Measurements from ENCODE around the gene PIK3R2.
A peak's percentile ranks its signal among the peaks of the same experiment; 100 is the strongest.

Gene PIK3R2

GRCh38 chr19:18194554-18195238 is 41.7 kb downstream of the PIK3R2 start:
- H3K4me3 ChIP-seq (ENCODE audit: low read length): peak overlapping the region; percentile 78
- TF ChIP-seq, protein P1, sequence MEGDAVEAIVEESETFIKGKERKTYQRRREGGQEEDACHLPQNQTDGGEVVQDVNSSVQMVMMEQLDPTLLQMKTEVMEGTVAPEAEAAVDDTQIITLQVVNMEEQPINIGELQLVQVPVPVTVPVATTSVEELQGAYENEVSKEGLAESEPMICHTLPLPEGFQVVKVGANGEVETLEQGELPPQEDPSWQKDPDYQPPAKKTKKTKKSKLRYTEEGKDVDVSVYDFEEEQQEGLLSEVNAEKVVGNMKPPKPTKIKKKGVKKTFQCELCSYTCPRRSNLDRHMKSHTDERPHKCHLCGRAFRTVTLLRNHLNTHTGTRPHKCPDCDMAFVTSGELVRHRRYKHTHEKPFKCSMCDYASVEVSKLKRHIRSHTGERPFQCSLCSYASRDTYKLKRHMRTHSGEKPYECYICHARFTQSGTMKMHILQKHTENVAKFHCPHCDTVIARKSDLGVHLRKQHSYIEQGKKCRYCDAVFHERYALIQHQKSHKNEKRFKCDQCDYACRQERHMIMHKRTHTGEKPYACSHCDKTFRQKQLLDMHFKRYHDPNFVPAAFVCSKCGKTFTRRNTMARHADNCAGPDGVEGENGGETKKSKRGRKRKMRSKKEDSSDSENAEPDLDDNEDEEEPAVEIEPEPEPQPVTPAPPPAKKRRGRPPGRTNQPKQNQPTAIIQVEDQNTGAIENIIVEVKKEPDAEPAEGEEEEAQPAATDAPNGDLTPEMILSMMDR (conservative IDR thresholded peaks at IDR 0.05; ENCODE audit: low read length): no peak
- no peak for DNase-seq (ENCODE audit: low read depth)

DNA sequence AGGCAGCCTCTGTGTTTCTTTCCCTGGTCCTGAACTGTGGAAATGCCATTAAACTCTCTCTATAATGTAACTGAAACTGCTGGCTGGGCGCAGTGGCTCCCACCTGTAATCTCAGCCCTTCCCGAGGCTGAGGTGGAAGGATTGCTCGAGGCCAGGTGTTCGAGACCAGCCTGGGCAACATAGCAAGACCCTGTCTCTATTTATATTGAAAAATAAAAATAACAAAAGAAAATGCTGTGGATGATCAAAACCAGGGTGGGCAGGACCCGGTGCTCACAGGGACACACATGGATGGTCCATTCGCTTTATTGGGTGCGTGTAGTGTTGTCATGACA is 43.5 kb downstream of the PIK3R2 start:
- DNase-seq (ENCODE audit: low read depth): no peak
- TF ChIP-seq, protein P1 (conservative IDR thresholded peaks at IDR 0.05; ENCODE audit: low read length): no peak
- H3K4me3 ChIP-seq (ENCODE audit: low read length): no peak overlapping the region

DNA sequence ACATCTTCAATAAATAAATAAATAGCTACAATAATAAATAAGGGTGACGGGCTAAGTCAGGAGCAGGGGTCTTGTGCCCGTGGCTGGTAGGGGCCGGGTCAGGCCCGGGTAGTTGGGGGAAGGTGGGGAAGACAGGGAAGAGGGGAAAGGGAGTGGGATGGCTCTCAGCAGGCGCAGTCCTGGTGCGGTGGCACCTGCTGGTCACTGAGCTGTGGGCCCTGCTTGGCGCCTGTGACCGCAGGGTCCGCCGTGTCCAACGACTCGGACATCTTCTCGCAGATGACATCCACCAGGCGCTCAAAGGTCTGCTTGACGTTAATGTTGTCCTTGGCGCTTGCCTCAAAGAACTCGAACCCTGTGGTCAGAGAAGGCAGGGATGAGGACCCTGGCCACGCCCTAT is 44.3 kb downstream of the PIK3R2 start:
- TF ChIP-seq, protein P1 (conservative IDR thresholded peaks at IDR 0.05; ENCODE audit: low read length): no peak

DNA sequence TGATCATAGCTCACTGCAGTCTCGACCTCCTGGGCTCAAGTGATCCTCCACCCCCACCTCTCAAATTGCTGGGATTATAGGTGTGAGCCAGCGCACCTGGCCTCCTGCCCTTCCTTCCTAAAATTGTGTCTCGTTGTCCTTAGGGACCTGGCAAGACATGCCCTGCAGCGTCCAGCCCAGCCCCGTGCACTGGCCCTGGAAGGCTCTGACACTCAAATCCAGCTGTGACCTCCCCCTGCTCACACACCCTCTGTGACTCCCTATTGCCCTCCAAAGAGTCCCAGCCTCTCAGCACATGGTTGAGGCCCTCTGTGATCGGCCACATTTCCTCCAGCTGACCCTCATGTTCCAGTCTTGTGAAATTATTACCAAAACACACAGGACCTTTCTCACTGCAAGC is 45.0 kb downstream of the PIK3R2 start:
- TF ChIP-seq, protein P1 (conservative IDR thresholded peaks at IDR 0.05; ENCODE audit: low read length): no peak

More for the DNA sequence above, 44.3 kb downstream of the PIK3R2 start:
- no peak for DNase-seq (ENCODE audit: low read depth)
- H3K4me3 ChIP-seq (ENCODE audit: low read length): no peak overlapping the region

GRCh38 chr19:18198374-18198773 is 45.4 kb downstream of the PIK3R2 start:
- no peak for DNase-seq (ENCODE audit: low read depth)
- no peak overlapping the region for H3K4me3 ChIP-seq (ENCODE audit: low read length)
- TF ChIP-seq, protein P1 (conservative IDR thresholded peaks at IDR 0.05; ENCODE audit: low read length): no peak

More for the DNA sequence above, 45.0 kb downstream of the PIK3R2 start:
- DNase-seq (ENCODE audit: low read depth): no peak
- H3K4me3 ChIP-seq (ENCODE audit: low read length): no peak overlapping the region

DNA sequence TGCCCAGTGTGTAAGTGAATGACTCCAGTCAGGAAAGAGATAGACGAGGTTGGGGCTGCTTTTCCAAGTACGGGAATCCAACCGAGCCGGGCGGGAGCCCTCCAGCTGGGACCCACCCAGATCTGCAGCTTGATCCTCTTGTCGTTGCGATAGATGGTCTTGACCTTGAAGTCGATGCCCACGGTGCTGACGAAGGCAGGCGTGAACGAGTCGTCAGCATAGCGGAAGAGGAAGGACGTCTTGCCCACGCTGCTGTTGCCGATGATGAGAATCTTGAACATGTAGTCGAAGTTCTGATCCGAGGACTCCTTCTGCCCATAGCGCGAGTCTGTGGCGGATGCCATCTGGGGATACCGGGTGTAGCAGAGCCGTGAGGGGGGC is 49.4 kb downstream of the PIK3R2 start:
- no peak for DNase-seq (ENCODE audit: low read depth)
- TF ChIP-seq, protein P1 (conservative IDR thresholded peaks at IDR 0.05; ENCODE audit: low read length): no peak
- no peak overlapping the region for H3K4me3 ChIP-seq (ENCODE audit: low read length)

GRCh38 chr19:18202778-18203407 is 49.9 kb downstream of the PIK3R2 start:
- H3K4me3 ChIP-seq (ENCODE audit: low read length): peak overlapping the region; percentile 82
- no peak for DNase-seq (ENCODE audit: low read depth)
- TF ChIP-seq, protein P1 (conservative IDR thresholded peaks at IDR 0.05; ENCODE audit: low read length): peak; percentile 28

Measured in AG10803 (cell line).